ENCODE data around the gene DHRS7B.

Gene DHRS7B

DNA sequence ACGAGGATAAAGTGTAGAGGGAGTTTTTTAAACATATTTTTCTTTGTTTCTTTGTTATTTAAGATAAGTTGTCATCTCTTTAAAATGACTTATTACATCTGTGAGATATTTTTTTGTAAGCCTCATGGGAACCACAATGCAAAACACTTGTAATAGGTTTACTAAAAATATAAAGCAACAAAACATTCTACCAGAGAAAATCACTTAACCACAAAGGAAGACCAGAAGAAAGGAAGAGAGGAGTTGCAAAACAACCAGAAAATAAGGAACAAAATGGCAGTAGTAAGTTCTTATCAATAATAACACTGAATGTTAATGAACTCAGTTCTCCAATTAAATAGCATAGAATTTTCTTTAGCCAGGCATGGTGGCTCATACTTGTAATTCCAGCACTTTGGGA is 22.9 kb downstream of the DHRS7B start:
- TF ChIP-seq, protein P1, sequence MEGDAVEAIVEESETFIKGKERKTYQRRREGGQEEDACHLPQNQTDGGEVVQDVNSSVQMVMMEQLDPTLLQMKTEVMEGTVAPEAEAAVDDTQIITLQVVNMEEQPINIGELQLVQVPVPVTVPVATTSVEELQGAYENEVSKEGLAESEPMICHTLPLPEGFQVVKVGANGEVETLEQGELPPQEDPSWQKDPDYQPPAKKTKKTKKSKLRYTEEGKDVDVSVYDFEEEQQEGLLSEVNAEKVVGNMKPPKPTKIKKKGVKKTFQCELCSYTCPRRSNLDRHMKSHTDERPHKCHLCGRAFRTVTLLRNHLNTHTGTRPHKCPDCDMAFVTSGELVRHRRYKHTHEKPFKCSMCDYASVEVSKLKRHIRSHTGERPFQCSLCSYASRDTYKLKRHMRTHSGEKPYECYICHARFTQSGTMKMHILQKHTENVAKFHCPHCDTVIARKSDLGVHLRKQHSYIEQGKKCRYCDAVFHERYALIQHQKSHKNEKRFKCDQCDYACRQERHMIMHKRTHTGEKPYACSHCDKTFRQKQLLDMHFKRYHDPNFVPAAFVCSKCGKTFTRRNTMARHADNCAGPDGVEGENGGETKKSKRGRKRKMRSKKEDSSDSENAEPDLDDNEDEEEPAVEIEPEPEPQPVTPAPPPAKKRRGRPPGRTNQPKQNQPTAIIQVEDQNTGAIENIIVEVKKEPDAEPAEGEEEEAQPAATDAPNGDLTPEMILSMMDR (IDR thresholded peaks at IDR 0.05; ENCODE audit: low read depth, low read length) = no peak
- TF ChIP-seq, protein P2, sequence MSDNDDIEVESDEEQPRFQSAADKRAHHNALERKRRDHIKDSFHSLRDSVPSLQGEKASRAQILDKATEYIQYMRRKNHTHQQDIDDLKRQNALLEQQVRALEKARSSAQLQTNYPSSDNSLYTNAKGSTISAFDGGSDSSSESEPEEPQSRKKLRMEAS (IDR thresholded peaks at IDR 0.05; ENCODE audit: low read depth, low read length) = no peak
- no peak for TF ChIP-seq POLR2A (IDR thresholded peaks at IDR 0.05; ENCODE audit: extremely low read depth, insufficient read length)
- no peak for TF ChIP-seq MYC (IDR thresholded peaks at IDR 0.05; ENCODE audit: low read depth, low read length)
- peak; percentile 74 for DNase-seq (ENCODE audit: low read depth)
- no peak overlapping the region for H3K4me3 ChIP-seq (ENCODE audit: low read depth, low read length)

DNA sequence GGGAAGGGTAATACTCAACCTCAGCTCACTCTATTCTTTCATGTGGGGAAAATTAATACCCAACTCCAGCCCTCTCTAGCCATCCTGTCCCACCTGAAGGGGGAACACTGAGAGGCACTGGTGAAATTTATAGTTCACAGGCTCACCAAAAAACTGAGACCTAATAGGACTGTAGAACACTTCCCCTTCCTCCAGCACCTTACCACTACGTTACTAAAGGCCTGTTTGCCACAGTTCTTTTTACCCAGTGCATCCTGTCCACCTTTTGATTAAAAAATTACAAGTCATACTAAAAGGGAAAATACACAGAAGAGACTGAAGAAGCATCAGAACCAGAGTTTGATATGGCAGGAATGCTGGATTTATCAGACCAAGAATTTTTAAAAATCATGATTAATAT is 26.0 kb downstream of the DHRS7B start:
- no peak overlapping the region for H3K4me3 ChIP-seq (ENCODE audit: low read depth, low read length)
- no peak for DNase-seq (ENCODE audit: low read depth)
- TF ChIP-seq, protein P2 (IDR thresholded peaks at IDR 0.05; ENCODE audit: low read depth, low read length) = no peak
- TF ChIP-seq MYC (IDR thresholded peaks at IDR 0.05; ENCODE audit: low read depth, low read length) = no peak
- no peak for TF ChIP-seq POLR2A (IDR thresholded peaks at IDR 0.05; ENCODE audit: extremely low read depth, insufficient read length)
- TF ChIP-seq, protein P1 (IDR thresholded peaks at IDR 0.05; ENCODE audit: low read depth, low read length) = no peak

DNA sequence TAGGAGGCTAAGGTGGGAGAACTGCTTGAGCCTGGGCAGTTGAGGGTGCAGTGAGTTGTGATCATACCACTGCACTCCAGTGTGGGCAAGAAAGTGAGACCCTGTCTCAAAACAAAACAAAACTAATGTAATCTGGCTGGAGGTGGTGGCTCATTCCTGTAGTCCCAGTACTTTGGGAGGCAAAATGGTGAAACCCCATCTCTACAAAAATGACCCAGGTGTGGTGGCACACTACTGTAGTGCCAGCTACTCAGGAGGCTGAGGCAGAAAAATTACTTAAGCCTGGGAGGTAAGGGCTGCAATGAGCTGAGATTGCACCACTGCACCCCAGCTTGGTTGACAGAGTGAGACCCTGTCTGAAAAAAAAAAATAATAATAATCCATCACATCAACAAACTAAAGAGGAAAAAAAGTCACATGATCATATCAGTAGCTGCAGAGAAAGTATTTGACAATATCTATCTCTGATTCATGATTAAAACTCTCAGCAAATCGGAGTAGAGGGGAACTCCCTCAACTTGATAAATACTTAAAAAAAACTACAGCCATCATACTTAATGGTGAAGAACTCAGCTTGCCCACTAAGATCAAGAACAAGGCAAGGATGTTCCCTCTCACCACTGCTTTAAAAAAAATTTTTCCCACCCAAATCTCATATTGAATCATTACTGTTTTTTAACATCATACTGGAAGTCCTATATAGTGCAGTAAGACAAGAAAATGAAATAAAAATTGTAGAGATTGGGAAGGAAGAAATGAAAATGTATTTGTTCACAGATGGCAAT is 31.0 kb downstream of the DHRS7B start:
- TF ChIP-seq, protein P2 (IDR thresholded peaks at IDR 0.05; ENCODE audit: low read depth, low read length) = no peak
- TF ChIP-seq MYC (IDR thresholded peaks at IDR 0.05; ENCODE audit: low read depth, low read length) = no peak
- TF ChIP-seq, protein P1 (IDR thresholded peaks at IDR 0.05; ENCODE audit: low read depth, low read length) = no peak
- no peak for TF ChIP-seq POLR2A (IDR thresholded peaks at IDR 0.05; ENCODE audit: extremely low read depth, insufficient read length)
- no peak overlapping the region for H3K4me3 ChIP-seq (ENCODE audit: low read depth, low read length)
- no peak for DNase-seq (ENCODE audit: low read depth)

DNA sequence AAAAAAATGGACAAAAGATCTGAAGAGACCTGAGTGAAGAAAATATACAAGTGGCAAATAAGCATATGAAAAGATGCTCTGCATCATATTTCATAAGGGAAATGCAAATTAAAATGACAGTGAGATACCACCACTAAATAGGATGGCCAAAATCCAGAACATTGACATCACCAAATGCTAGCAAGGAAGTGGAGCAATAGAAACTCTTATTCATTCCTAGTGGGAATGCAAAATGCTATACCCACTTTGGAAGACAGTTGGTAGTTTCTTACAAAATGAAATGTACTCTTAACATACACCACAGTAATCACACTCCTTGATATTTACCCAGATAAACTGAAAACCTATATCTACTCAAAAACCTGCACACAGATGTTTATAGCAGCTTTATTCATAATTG is 33.6 kb downstream of the DHRS7B start:
- no peak for DNase-seq (ENCODE audit: low read depth)
- TF ChIP-seq MYC (IDR thresholded peaks at IDR 0.05; ENCODE audit: low read depth, low read length) (no peak), POLR2A (IDR thresholded peaks at IDR 0.05; ENCODE audit: extremely low read depth, insufficient read length) (no peak)
- TF ChIP-seq, protein P2 (IDR thresholded peaks at IDR 0.05; ENCODE audit: low read depth, low read length) = no peak
- TF ChIP-seq, protein P1 (IDR thresholded peaks at IDR 0.05; ENCODE audit: low read depth, low read length) = no peak
- no peak overlapping the region for H3K4me3 ChIP-seq (ENCODE audit: low read depth, low read length)

DNA sequence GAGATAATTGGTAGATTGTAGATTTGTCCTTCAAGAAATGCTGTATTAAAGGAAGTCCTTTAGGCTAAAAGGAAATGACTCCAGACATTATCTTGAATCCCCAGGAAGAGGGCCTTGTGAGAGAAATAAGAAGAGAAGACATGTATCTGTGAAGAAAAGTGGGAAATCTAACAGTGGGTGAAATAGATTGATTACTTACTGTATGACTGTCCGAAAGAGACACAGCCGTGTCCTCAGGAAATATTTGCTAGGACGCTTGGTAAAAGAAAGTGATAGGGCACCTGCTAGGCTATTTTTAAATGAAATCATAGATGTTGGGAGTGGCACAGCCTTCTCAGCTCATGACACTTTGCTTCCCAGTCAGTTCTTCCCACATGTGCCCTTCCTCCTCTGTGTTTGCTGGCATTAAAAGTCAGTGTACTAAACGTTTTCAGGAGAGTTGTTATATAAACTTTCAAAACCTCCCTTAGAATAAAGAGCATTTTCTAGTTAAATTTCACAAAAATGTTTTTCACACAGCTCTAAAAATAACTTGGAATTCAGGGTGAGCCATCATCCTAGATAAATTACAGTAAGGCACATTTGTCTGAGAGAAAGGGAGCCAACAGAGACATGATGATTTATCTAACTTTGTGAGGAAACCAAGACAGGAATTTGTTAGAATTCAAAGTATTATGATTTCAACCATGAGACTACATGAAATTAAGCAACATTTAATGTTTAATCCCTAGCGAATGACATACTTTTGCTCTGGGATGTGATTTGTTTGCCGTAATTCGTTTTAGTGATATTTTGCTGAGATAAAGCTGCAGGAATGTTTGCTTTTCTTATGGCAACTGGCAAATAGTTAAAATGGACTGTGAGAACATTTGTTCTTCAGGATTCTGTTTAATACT is 35.0 kb downstream of the DHRS7B start:
- no peak for DNase-seq (ENCODE audit: low read depth)
- H3K4me3 ChIP-seq (ENCODE audit: low read depth, low read length) = no peak overlapping the region
- TF ChIP-seq MYC (IDR thresholded peaks at IDR 0.05; ENCODE audit: low read depth, low read length) = no peak
- TF ChIP-seq, protein P1 (IDR thresholded peaks at IDR 0.05; ENCODE audit: low read depth, low read length) = no peak
- TF ChIP-seq, protein P2 (IDR thresholded peaks at IDR 0.05; ENCODE audit: low read depth, low read length) = no peak
- no peak for TF ChIP-seq POLR2A (IDR thresholded peaks at IDR 0.05; ENCODE audit: extremely low read depth, insufficient read length)
